Left ventricle myocardium inferior (tissue), 1 donor: ENCODE measurements around the gene MRPS24. TPM values are rescaled to one million over a fixed set of nuclear protein-coding genes. Genes with fewer than 3 reads are reported as not detected.
A peak's percentile ranks its signal among the peaks of the same experiment; 100 is the strongest.
"Not testable (repeated sequence)": the region's sequence is repeated elsewhere in the genome, so short reads cannot be mapped to it uniquely, and the experiment has no call there.

Experiments used
- DNase-seq: peaks from one replicate; pipeline ENCODE4 v3.0.0-alpha.2; 2020
- H3K27ac ChIP-seq: fragments of 200-600 bp; replicated peaks from 2 replicates; pipeline ENCODE4 v1.8.0; 2021
- H3K27me3 ChIP-seq: fragments of 200-600 bp; 2 replicates; pipeline ENCODE4 v1.8.0; 2021; ENCODE audit warnings: low read depth
- H3K36me3 ChIP-seq: fragments of 200-600 bp; 2 replicates; pipeline ENCODE4 v1.8.0; 2021
- H3K4me1 ChIP-seq: fragments of 200-600 bp; 2 replicates; pipeline ENCODE4 v1.8.0; 2021
- H3K4me3 ChIP-seq: fragments of 200-600 bp; 2 replicates; pipeline ENCODE4 v1.8.0; 2021; ENCODE audit warnings: mild to moderate bottlenecking, moderate library complexity
- H3K9me3 ChIP-seq: fragments of 200-600 bp; replicated peaks from 2 replicates; pipeline ENCODE4 v1.8.0; 2021
- intact Hi-C: fragments of 100-400 bp; cut with micrococcal nuclease; formaldehyde crosslinking; loops from one replicate; pipeline ENCODE4 v1.11.0; 2022
- total RNA-seq: library from RNA; stranded (reverse); fragmentation: NEBNext Ultra II Directional; extraction: Animal tissue kit (Norgen Biotek cat#: 25700); gene quantifications from one replicate; pipeline ENCODE4 v1.2.1, GENCODE V29; 2021
- TF ChIP-seq, protein P1 (sequence below): fragments of 200-600 bp; IDR thresholded peaks from 2 replicates; pipeline ENCODE4 v1.8.0; 2021; ENCODE audit warnings: antibody characterized with exemption, mild to moderate bottlenecking, borderline replicate concordance
- donor health status: DM: no; HTN: yes; CAD: no; lungs with severe emphysema.

The MRPS24 gene
- total RNA-seq, 1 donor from 2014 or later = 167 TPM

- Histone ChIP-seq H3K36me3 (no peaks in the 10 kb centered on the region), H3K4me1 (peaks cover 61% of the 10 kb centered on the region), H3K27me3 (no peaks in the 10 kb centered on the region), H3K9me3 (no peaks in the 10 kb centered on the region), H3K4me3 (peak overlapping the region; percentile 88), H3K27ac (peak overlapping the region; percentile 93)
- TF ChIP-seq, protein P1, sequence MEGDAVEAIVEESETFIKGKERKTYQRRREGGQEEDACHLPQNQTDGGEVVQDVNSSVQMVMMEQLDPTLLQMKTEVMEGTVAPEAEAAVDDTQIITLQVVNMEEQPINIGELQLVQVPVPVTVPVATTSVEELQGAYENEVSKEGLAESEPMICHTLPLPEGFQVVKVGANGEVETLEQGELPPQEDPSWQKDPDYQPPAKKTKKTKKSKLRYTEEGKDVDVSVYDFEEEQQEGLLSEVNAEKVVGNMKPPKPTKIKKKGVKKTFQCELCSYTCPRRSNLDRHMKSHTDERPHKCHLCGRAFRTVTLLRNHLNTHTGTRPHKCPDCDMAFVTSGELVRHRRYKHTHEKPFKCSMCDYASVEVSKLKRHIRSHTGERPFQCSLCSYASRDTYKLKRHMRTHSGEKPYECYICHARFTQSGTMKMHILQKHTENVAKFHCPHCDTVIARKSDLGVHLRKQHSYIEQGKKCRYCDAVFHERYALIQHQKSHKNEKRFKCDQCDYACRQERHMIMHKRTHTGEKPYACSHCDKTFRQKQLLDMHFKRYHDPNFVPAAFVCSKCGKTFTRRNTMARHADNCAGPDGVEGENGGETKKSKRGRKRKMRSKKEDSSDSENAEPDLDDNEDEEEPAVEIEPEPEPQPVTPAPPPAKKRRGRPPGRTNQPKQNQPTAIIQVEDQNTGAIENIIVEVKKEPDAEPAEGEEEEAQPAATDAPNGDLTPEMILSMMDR = no peak
- intact Hi-C loops = no loop called here
- DNase-seq = no peak
Observed at GRCh38 chr7:43905209-43905946, 36.1 kb upstream of the MRPS24 start.

DNA sequence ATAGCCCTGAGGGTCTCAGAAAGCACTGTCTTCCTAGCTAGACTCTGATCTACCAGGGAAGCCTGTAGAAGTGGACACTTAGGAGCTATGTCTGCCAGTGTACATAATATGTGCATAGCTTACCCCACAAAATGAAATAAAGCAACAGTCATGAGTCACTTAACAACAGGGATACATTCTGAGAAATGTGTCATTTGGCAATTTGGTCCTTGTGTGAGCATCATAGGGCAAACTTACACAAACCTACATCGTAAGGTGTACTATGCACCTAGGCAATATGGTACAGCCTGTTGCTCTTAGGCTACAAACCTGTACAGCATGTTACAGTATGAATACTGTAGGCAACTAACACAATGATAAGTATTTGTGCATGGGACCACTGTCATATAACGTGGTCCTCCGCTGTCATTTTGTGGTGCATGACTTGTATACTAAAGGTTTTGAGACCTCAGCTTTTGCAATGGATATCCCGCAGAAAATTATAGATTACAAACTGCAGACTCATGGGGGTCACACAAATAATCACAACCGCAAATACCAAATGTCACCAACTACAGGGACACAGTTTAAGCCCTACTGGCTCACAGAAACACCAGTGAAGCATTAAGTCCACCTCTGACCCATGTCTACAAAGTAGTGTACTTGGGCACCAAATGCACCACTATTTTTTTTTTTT lies 35.4 kb upstream of the MRPS24 start:
- peak overlapping the region; percentile 93 for H3K27ac ChIP-seq
- no peaks in the 10 kb centered on the region for H3K27me3 ChIP-seq
- DNase-seq = no peak
- intact Hi-C loops = no loop called here
- peaks cover 61% of the 10 kb centered on the region for H3K4me1 ChIP-seq
- H3K36me3 ChIP-seq = no peaks in the 10 kb centered on the region
- TF ChIP-seq, protein P1 = no peak
- no peaks in the 10 kb centered on the region for H3K9me3 ChIP-seq
- H3K4me3 ChIP-seq = peak overlapping the region; percentile 88

- Histone ChIP-seq H3K9me3 (no peaks in the 10 kb centered on the region), H3K4me3 (no peak overlapping the region), H3K36me3 (no peaks in the 10 kb centered on the region), H3K4me1 (peaks cover 73% of the 10 kb centered on the region), H3K27me3 (no peaks in the 10 kb centered on the region), H3K27ac (no peak overlapping the region)
- intact Hi-C loops = no loop called here
- no peak for DNase-seq
- TF ChIP-seq, protein P1 = no peak
Observed at GRCh38 chr7:43902542-43903054, 33.3 kb upstream of the MRPS24 start.

- peaks cover 59% of the 10 kb centered on the region for H3K4me1 ChIP-seq
- H3K4me3 ChIP-seq, intact Hi-C loops, H3K9me3 ChIP-seq, H3K36me3 ChIP-seq, H3K27ac ChIP-seq, DNase-seq, H3K27me3 ChIP-seq: not testable (repeated sequence)
Observed at GRCh38 chr7:43898571-43898970, 29.3 kb upstream of the MRPS24 start.

GRCh38 chr7:43895847-43896415 lies 26.6 kb upstream of the MRPS24 start:
- Histone ChIP-seq H3K9me3 (no peaks in the 10 kb centered on the region), H3K27me3 (no peaks in the 10 kb centered on the region), H3K36me3 (peaks cover 3% of the 10 kb centered on the region), H3K4me3 (no peak overlapping the region), H3K27ac (no peak overlapping the region), H3K4me1 (peaks cover 55% of the 10 kb centered on the region)
- intact Hi-C loops = no loop called here
- DNase-seq = no peak
- TF ChIP-seq, protein P1 = no peak
